ENCODE results near the gene SERPING1. TPM values are rescaled to one million over a fixed set of nuclear protein-coding genes. Genes with fewer than 3 reads are reported as not detected.

The SERPING1 gene
- total RNA-seq = 9.5 TPM

GRCh38 chr11:57597461-57597915 is at the start of gene SERPING1:
Gene SERPING1, plus strand, starts transcription at chr11:57597685. Its CDS starts 586 bp downstream, at chr11:57598271.

GRCh38 chr11:57567515-57568329 is 29.8 kb upstream of the SERPING1 start, which contains the start of gene UBE2L6:
Gene UBE2L6, minus strand, starts transcription at chr11:57567672. Its CDS starts 61 bp downstream, at chr11:57567611.

GRCh38 chr11:57649826-57650738 is 52.6 kb downstream of the SERPING1 start, which contains the start of gene YPEL4:
Gene YPEL4, minus strand, starts transcription at chr11:57649912. Its CDS starts 2,805 bp downstream, at chr11:57647107.

GRCh38 chr11:57657194-57658022 is 59.9 kb downstream of the SERPING1 start, which contains the start of gene CLP1:
Gene CLP1, plus strand, starts transcription at chr11:57657762. Its CDS starts 1,715 bp downstream, at chr11:57659477.

Small RNA genes lying within 50 kb of the gene (small RNA-seq; reads per million reads assigned to genes)
- gene MIR130A = 588 reads per million, percentile 98 among the genes with 10 or more reads in this experiment

Other genes starting within 250 kb of the SERPING1 start
- not detected for gene PRG3, start 216.5 kb upstream of the SERPING1 start, total RNA-seq
- 0.46 TPM for gene PRG2, start 207.0 kb upstream of the SERPING1 start, total RNA-seq
- 8.8 TPM for gene SLC43A3, start 170.6 kb upstream of the SERPING1 start, total RNA-seq
- 0.46 TPM for gene RTN4RL2, start 137.2 kb upstream of the SERPING1 start, total RNA-seq
- gene SLC43A1, start 82.0 kb upstream of the SERPING1 start, total RNA-seq = 2.1 TPM
- 23.3 TPM for gene TIMM10, start 66.9 kb upstream of the SERPING1 start, total RNA-seq
- gene SMTNL1, start 60.1 kb upstream of the SERPING1 start, total RNA-seq = not detected
- 51.4 TPM for gene UBE2L6, start 30.0 kb upstream of the SERPING1 start, total RNA-seq
- gene YPEL4, start 52.2 kb downstream of the SERPING1 start, total RNA-seq = 2.5 TPM
- gene CLP1, start 60.1 kb downstream of the SERPING1 start, total RNA-seq = 14.3 TPM
- gene ZDHHC5, start 70.4 kb downstream of the SERPING1 start, total RNA-seq = 25.8 TPM
- 25.4 TPM for gene MED19, start 114.5 kb downstream of the SERPING1 start, total RNA-seq
- gene TMX2, start 114.9 kb downstream of the SERPING1 start, total RNA-seq = 75.0 TPM
- gene SELENOH, start 143.8 kb downstream of the SERPING1 start, total RNA-seq = 46.4 TPM
- not detected for gene BTBD18, start 154.1 kb downstream of the SERPING1 start, total RNA-seq
- gene CTNND1, start 164.1 kb downstream of the SERPING1 start, total RNA-seq = 123 TPM